Measurements from ENCODE around the gene EYA3.

Gene EYA3

DNA sequence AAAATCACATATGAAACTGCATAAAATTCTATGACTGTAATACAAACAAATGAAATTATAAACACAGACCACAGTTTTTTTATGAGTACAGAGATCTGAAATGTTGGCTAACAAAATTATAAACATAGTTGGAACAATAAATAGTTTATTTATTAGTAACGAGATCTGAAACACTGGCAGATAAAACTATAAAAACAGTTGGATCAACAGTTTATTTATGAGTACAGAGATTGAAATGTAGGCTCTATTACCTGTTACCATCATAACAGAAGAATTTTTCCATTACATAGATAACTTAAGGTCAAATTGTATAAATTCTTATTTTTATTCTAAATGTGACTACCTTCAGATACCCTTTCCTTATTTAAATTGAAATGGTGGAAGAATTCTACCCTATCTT lies 14.5 kb downstream of the EYA3 start:
- H3K27me3 ChIP-seq (ENCODE audit: control insufficient read depth in 5 of 5, insufficient read depth in 4 of 5, low read length in 5 of 5) = no peaks in the 10 kb centered on the region
- no peak overlapping the region for H3K27ac ChIP-seq (ENCODE audit: low read depth, low read length)
- peaks cover 0 to 3% (median 0%) of the 10 kb centered on the region in 5 donors for H3K4me1 ChIP-seq (ENCODE audit: control insufficient read depth in 5 of 5, insufficient read depth in 5 of 5, low read length in 5 of 5)
- H3K9me3 ChIP-seq (ENCODE audit: control insufficient read depth in 5 of 5, low read length in 5 of 5) = no peaks in the 10 kb centered on the region
- peaks cover 0 to 9% (median 0%) of the 10 kb centered on the region in 5 donors for H3K36me3 ChIP-seq (ENCODE audit: control insufficient read depth in 5 of 5, insufficient read depth in 5 of 5, low read length in 5 of 5)
- H3K4me3 ChIP-seq (ENCODE audit: low read depth in 1 of 5, low read length in 5 of 5) = no peak overlapping the region
- no peak overlapping the region for H3K9ac ChIP-seq (ENCODE audit: low read length in 5 of 5)

DNA sequence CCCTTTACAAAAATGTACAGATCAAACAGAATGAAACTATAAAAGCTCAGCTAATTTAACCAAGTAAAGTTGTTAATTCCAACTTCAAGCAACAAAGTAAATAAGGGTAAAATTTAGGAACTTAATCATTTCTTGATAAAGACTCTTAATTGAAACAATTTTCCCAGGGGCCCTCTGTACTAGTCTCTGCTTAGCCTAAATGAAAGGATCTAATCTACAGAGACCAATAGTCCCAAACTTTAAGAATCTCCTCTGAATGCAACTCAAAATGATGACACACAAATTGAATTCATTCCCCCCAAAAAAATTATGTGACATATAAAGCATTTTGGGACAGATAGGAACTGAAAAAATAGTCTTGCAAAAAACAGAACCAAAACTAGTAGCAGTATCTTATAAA lies 16.6 kb downstream of the EYA3 start:
- no peak overlapping the region for H3K4me3 ChIP-seq (ENCODE audit: low read depth in 1 of 5, low read length in 5 of 5)
- peaks cover 0 to 6% (median 0%) of the 10 kb centered on the region in 5 donors for H3K36me3 ChIP-seq (ENCODE audit: control insufficient read depth in 5 of 5, insufficient read depth in 5 of 5, low read length in 5 of 5)
- no peaks in the 10 kb centered on the region for H3K9me3 ChIP-seq (ENCODE audit: control insufficient read depth in 5 of 5, low read length in 5 of 5)
- H3K9ac ChIP-seq (ENCODE audit: low read length in 5 of 5) = no peak overlapping the region
- H3K4me1 ChIP-seq (ENCODE audit: control insufficient read depth in 5 of 5, insufficient read depth in 5 of 5, low read length in 5 of 5) = no peaks in the 10 kb centered on the region
- no peak overlapping the region for H3K27ac ChIP-seq (ENCODE audit: low read depth, low read length)
- no peaks in the 10 kb centered on the region for H3K27me3 ChIP-seq (ENCODE audit: control insufficient read depth in 5 of 5, insufficient read depth in 4 of 5, low read length in 5 of 5)

DNA sequence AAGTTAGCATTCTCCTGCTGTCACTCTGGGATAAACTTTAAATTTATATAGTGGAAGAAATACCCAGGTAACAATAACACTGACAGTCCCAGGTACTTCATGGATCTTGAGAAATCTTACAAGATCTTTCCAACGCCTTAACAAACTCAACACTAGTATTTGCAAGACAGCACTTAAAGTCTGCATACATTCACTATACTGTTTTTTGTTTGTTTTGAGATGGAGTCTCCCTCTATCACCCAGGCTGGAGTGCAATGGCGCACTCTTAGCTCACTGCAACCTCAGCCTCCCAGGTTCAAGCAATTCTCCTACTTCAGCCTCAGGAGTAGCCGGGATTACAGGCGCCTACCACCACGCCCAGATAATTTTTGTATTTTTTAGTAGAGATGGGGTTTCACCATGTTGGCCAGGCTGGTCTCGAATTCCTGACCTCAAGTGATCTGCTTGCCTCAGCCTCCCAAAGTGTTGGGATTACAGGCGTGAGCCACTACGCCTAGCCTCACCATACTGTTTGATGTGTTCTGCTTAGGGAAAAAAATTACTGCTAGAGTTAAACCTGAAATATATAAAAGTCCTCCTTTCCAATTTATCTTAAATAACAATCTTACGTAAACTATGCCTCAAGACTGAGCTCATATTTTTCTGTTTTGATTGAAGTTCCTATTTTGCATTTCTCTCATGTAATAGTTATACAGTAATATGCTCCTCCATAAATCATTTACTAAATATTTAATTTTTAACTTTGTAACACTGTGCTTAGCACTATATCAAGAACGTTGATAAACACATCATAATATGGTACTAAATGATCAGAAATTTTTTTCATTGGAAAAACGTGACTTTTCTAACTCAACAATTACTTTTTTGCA lies 17.5 kb downstream of the EYA3 start:
- H3K27ac ChIP-seq (ENCODE audit: low read depth, low read length) = no peak overlapping the region
- H3K4me3 ChIP-seq (ENCODE audit: low read depth in 1 of 5, low read length in 5 of 5) = no peak overlapping the region
- H3K9me3 ChIP-seq (ENCODE audit: control insufficient read depth in 5 of 5, low read length in 5 of 5) = no peaks in the 10 kb centered on the region
- H3K27me3 ChIP-seq (ENCODE audit: control insufficient read depth in 5 of 5, insufficient read depth in 4 of 5, low read length in 5 of 5) = no peaks in the 10 kb centered on the region
- H3K9ac ChIP-seq (ENCODE audit: low read length in 5 of 5) = no peak overlapping the region
- peaks cover 0 to 6% (median 0%) of the 10 kb centered on the region in 5 donors for H3K36me3 ChIP-seq (ENCODE audit: control insufficient read depth in 5 of 5, insufficient read depth in 5 of 5, low read length in 5 of 5)
- no peaks in the 10 kb centered on the region for H3K4me1 ChIP-seq (ENCODE audit: control insufficient read depth in 5 of 5, insufficient read depth in 5 of 5, low read length in 5 of 5)

DNA sequence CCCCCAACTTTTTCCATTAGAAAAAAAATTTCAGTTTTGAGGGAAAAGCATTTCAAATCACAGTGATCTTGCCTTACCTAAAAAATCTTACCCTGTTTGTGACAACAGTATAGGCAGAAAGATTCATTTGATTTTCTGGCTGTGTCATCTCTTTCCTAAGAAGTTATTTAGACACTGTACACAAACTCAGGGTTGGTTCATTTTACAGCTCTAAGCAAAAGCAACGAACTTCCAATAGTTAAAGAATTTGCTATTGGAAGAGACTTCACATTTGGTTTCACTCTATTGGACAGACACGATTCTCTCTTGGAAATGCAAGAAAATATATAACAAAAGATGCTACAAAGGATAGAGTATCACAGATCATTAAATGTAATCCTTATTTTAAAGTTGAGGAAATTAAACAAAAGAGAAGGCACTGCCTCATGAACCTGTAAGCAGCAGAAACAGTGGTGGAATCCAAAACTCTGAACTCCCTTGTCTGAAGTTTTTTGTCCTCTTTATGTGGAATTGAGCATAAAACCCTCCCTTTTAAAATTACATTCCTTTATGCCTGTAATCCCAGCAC lies 20.8 kb downstream of the EYA3 start:
- Histone ChIP-seq H3K27me3 (ENCODE audit: control insufficient read depth in 5 of 5, insufficient read depth in 4 of 5, low read length in 5 of 5) (no peaks in the 10 kb centered on the region), H3K4me3 (ENCODE audit: low read depth in 1 of 5, low read length in 5 of 5) (no peak overlapping the region), H3K27ac (ENCODE audit: low read depth, low read length) (no peak overlapping the region), H3K36me3 (ENCODE audit: control insufficient read depth in 5 of 5, insufficient read depth in 5 of 5, low read length in 5 of 5) (peaks cover 0 to 4% (median 0%) of the 10 kb centered on the region in 5 donors), H3K4me1 (ENCODE audit: control insufficient read depth in 5 of 5, insufficient read depth in 5 of 5, low read length in 5 of 5) (no peaks in the 10 kb centered on the region), H3K9ac (ENCODE audit: low read length in 5 of 5) (no peak overlapping the region), H3K9me3 (ENCODE audit: control insufficient read depth in 5 of 5, low read length in 5 of 5) (no peaks in the 10 kb centered on the region)

DNA sequence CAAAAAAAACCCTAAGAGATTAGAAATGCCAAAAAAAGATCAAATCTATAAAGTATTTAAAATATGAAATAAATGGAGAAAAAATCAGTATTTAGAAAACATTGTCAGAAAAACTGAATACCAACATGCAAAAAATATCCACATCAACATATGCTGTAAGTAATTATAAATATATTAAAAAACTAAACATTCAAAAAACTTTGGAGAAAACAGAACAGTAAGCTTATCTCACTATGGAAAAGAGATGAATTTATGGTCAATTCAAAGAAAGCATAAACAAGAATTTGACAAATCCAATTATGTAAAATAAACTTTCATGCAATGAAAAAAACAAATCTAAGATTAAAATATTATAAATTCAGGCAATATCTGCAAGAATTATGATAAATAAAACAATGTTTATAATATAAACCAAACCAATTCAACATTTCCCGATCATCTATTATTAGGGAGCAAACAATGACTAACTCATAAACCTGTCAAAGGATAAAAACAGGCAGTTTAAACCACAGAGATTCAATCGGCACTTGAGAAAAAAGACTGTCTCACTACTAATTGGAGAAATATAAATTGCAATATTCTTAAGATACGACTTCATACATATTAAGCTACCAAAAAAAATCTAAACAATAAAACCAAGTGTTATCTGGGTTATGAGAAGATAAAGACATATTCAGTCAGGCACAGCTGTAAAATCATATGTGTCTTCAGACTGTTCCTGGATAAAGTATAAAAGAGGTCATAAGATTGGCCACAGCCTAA lies 21.8 kb downstream of the EYA3 start:
- peaks cover 0 to 4% (median 0%) of the 10 kb centered on the region in 5 donors for H3K36me3 ChIP-seq (ENCODE audit: control insufficient read depth in 5 of 5, insufficient read depth in 5 of 5, low read length in 5 of 5)
- no peak overlapping the region for H3K4me3 ChIP-seq (ENCODE audit: low read depth in 1 of 5, low read length in 5 of 5)
- no peaks in the 10 kb centered on the region for H3K27me3 ChIP-seq (ENCODE audit: control insufficient read depth in 5 of 5, insufficient read depth in 4 of 5, low read length in 5 of 5)
- H3K27ac ChIP-seq (ENCODE audit: low read depth, low read length) = no peak overlapping the region
- no peaks in the 10 kb centered on the region for H3K4me1 ChIP-seq (ENCODE audit: control insufficient read depth in 5 of 5, insufficient read depth in 5 of 5, low read length in 5 of 5)
- no peaks in the 10 kb centered on the region for H3K9me3 ChIP-seq (ENCODE audit: control insufficient read depth in 5 of 5, low read length in 5 of 5)
- no peak overlapping the region for H3K9ac ChIP-seq (ENCODE audit: low read length in 5 of 5)

DNA sequence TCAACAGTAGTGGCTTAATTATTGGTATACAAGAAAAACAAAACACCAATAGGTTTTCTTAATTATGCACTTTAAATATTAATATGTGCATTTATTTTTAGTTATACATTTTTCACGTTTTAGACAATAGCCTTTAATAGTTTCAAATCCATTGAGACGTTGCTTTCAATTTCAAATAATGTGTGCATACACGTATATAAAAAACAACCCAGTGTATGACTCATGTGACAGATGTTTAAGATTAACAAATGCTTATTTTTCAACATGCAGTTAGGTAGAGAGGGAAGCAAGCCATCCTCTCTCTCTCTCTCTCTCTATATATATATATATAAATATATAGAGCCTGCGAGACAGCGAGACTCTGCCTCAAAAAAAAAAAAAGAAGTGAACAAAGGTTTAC lies 24.3 kb downstream of the EYA3 start:
- Histone ChIP-seq H3K9ac (ENCODE audit: low read length in 5 of 5) (no peak overlapping the region), H3K27me3 (ENCODE audit: control insufficient read depth in 5 of 5, insufficient read depth in 4 of 5, low read length in 5 of 5) (no peaks in the 10 kb centered on the region), H3K4me1 (ENCODE audit: control insufficient read depth in 5 of 5, insufficient read depth in 5 of 5, low read length in 5 of 5) (peaks cover 0 to 2% (median 0%) of the 10 kb centered on the region in 5 donors), H3K36me3 (ENCODE audit: control insufficient read depth in 5 of 5, insufficient read depth in 5 of 5, low read length in 5 of 5) (peaks cover 0 to 4% (median 0%) of the 10 kb centered on the region in 5 donors), H3K4me3 (ENCODE audit: low read depth in 1 of 5, low read length in 5 of 5) (no peak overlapping the region), H3K9me3 (ENCODE audit: control insufficient read depth in 5 of 5, low read length in 5 of 5) (no peaks in the 10 kb centered on the region), H3K27ac (ENCODE audit: low read depth, low read length) (no peak overlapping the region)

DNA sequence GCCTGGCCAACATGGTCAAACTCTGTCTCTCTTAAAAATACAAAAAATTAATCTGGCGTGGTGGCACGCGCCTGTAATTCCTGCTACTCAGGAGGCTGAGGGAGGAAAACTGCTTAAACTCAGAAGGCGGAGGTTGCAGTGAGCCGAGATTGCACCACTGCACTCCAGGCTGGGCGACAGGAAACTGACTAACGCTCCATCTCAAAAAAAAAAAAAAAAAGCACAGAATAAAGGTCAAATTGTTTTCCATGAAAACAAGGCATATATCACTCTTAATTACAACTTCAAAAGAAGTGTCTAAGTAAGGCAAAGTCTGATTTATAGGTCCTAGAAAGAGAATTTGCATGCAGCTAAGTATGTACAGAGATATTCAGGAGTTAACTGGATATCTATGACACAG lies 25.6 kb downstream of the EYA3 start:
- no peak overlapping the region for H3K27ac ChIP-seq (ENCODE audit: low read depth, low read length)
- H3K27me3 ChIP-seq (ENCODE audit: control insufficient read depth in 5 of 5, insufficient read depth in 4 of 5, low read length in 5 of 5) = no peaks in the 10 kb centered on the region
- H3K36me3 ChIP-seq (ENCODE audit: control insufficient read depth in 5 of 5, insufficient read depth in 5 of 5, low read length in 5 of 5) = peaks cover 0 to 4% (median 0%) of the 10 kb centered on the region in 5 donors
- peaks cover 0 to 2% (median 0%) of the 10 kb centered on the region in 5 donors for H3K4me1 ChIP-seq (ENCODE audit: control insufficient read depth in 5 of 5, insufficient read depth in 5 of 5, low read length in 5 of 5)
- H3K4me3 ChIP-seq (ENCODE audit: low read depth in 1 of 5, low read length in 5 of 5) = no peak overlapping the region
- no peak overlapping the region for H3K9ac ChIP-seq (ENCODE audit: low read length in 5 of 5)
- no peaks in the 10 kb centered on the region for H3K9me3 ChIP-seq (ENCODE audit: control insufficient read depth in 5 of 5, low read length in 5 of 5)

DNA sequence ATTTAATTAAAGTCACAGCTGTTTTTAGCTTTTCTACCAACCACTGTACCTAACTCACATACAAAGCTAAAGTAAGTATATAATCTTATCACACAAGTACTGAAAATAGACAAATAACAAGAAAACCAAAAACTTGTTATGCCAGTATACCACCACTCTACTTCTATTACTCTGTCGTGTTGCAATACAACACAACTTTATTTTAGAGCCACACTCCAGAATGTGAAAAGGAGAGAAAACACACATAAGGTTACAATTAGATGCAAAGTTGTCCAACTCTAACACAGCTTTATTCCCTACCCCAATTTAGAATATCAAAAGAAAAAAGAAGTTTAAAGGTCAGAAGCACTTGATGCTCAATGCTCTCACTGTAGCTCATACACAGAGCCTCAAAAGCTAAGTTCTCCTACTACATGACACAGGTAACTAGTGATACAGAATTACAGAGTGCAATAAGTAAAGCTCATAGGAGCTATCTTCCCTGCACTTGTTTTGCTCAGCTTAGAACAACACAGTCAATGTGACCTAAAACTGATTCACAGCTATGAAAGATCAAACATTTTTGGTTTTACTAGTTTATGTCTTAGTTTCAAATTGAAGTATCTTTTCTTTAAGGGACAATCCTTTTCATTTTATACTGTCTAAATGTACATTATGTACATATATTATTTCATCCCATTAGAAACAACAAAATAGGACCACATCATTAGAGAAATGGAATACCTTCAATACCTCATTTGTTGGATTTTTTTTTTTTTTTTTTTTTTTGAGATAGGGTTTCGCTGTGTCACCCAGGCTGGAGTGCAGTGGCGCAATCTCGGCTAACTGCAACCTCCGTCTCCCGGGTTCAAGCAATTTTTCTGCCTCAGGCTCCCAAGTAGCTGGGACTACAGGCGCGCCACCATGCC lies 29.2 kb downstream of the EYA3 start:
- no peaks in the 10 kb centered on the region for H3K27me3 ChIP-seq (ENCODE audit: control insufficient read depth in 5 of 5, insufficient read depth in 4 of 5, low read length in 5 of 5)
- H3K27ac ChIP-seq (ENCODE audit: low read depth, low read length) = no peak overlapping the region
- H3K4me3 ChIP-seq (ENCODE audit: low read depth in 1 of 5, low read length in 5 of 5) = no peak overlapping the region
- no peak overlapping the region for H3K9ac ChIP-seq (ENCODE audit: low read length in 5 of 5)
- peaks cover 0 to 2% (median 0%) of the 10 kb centered on the region in 5 donors for H3K4me1 ChIP-seq (ENCODE audit: control insufficient read depth in 5 of 5, insufficient read depth in 5 of 5, low read length in 5 of 5)
- peaks cover 0 to 6% (median 0%) of the 10 kb centered on the region in 5 donors for H3K36me3 ChIP-seq (ENCODE audit: control insufficient read depth in 5 of 5, insufficient read depth in 5 of 5, low read length in 5 of 5)
- no peaks in the 10 kb centered on the region for H3K9me3 ChIP-seq (ENCODE audit: control insufficient read depth in 5 of 5, low read length in 5 of 5)

DNA sequence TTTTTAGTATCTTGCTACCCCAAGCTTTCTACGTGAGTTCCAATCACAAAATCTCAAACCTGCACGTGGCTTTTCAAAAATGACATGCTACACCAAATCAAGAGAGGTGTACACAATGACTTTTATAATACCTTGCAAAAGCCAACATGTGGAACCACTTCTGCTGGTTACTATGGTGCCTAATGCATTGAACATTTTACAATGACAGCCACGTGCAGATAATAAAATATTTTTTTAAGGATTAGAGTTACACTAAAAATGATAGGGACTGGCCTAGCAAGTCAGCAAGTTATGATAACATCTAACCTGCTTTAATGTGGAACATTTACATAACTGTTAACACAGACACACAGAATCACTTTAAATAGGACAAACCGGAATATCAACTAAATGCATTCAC lies 30.2 kb downstream of the EYA3 start:
- H3K4me1 ChIP-seq (ENCODE audit: control insufficient read depth in 5 of 5, insufficient read depth in 5 of 5, low read length in 5 of 5) = peaks cover 0 to 2% (median 0%) of the 10 kb centered on the region in 5 donors
- no peak overlapping the region for H3K4me3 ChIP-seq (ENCODE audit: low read depth in 1 of 5, low read length in 5 of 5)
- no peaks in the 10 kb centered on the region for H3K27me3 ChIP-seq (ENCODE audit: control insufficient read depth in 5 of 5, insufficient read depth in 4 of 5, low read length in 5 of 5)
- no peaks in the 10 kb centered on the region for H3K9me3 ChIP-seq (ENCODE audit: control insufficient read depth in 5 of 5, low read length in 5 of 5)
- no peak overlapping the region for H3K27ac ChIP-seq (ENCODE audit: low read depth, low read length)
- no peak overlapping the region for H3K9ac ChIP-seq (ENCODE audit: low read length in 5 of 5)
- H3K36me3 ChIP-seq (ENCODE audit: control insufficient read depth in 5 of 5, insufficient read depth in 5 of 5, low read length in 5 of 5) = peaks cover 0 to 15% (median 0%) of the 10 kb centered on the region in 5 donors

Measured in subcutaneous abdominal adipose tissue (tissue), 5 donors.